Measurements from ENCODE around the gene PNMA6F.
A peak's percentile ranks its signal among the peaks of the same experiment; 100 is the strongest.
"Not testable (repeated sequence)": the region's sequence is repeated elsewhere in the genome, so short reads cannot be mapped to it uniquely, and the experiment has no call there.

The PNMA6F gene

GRCh38 chrX:153333821-153334653 is 12.5 kb upstream of the PNMA6F start, which contains the start of gene ZNF275:
Gene ZNF275, plus strand, starts transcription at chrX:153334153. Its CDS starts 2,527 bp downstream, at chrX:153336680.
- peak; percentile 39 for DNase-seq
- no peaks in the 10 kb centered on the region for H3K27me3 ChIP-seq (replicated peaks)
- H3K36me3 ChIP-seq (replicated peaks), result peaks cover 2% of the 10 kb centered on the region
- H3K4me3 ChIP-seq (ENCODE audit: low read depth, low read length), result peak within 1 kb of the TSS; percentile 75
- no peak for TF ChIP-seq CTCF (IDR thresholded peaks at IDR 0.05; ENCODE audit: low read depth, low read length, missing control alignments)
- in situ Hi-C loops (cut with HindIII; ENCODE audit: low pct_ligation_motif_present, low sequenced_read_pairs), result no loop called here
- peak within 1 kb of the TSS; percentile 80 for H3K27ac ChIP-seq

- in situ Hi-C loops (cut with HindIII; ENCODE audit: low pct_ligation_motif_present, low sequenced_read_pairs), result no loop called here
- TF ChIP-seq CTCF (IDR thresholded peaks at IDR 0.05; ENCODE audit: low read depth, low read length, missing control alignments), result no peak
- peak overlapping the region; percentile 53 for H3K4me3 ChIP-seq (ENCODE audit: low read depth, low read length)
- H3K36me3 ChIP-seq (replicated peaks), result no peaks in the 10 kb centered on the region
- H3K27ac ChIP-seq, result peak overlapping the region; percentile 31
- no peaks in the 10 kb centered on the region for H3K27me3 ChIP-seq (replicated peaks)
- DNase-seq, result peak; percentile 10
Measured at GRCh38 chrX:153333266-153333665, 11.7 kb upstream of the PNMA6F start.

- in situ Hi-C loops (cut with HindIII; ENCODE audit: low pct_ligation_motif_present, low sequenced_read_pairs), result no loop called here
- no peak overlapping the region for H3K4me3 ChIP-seq (ENCODE audit: low read depth, low read length)
- no peak overlapping the region for H3K27ac ChIP-seq
- TF ChIP-seq CTCF (IDR thresholded peaks at IDR 0.05; ENCODE audit: low read depth, low read length, missing control alignments), result no peak
- no peak for DNase-seq
- H3K27me3 ChIP-seq (replicated peaks), result no peaks in the 10 kb centered on the region
- no peaks in the 10 kb centered on the region for H3K36me3 ChIP-seq (replicated peaks)
Measured at GRCh38 chrX:153327561-153327960, 6.0 kb upstream of the PNMA6F start.

GRCh38 chrX:153320555-153321184 is 897 bp downstream of the PNMA6F start:
- in situ Hi-C loops (cut with HindIII; ENCODE audit: low pct_ligation_motif_present, low sequenced_read_pairs), result no loop called here
- H3K36me3 ChIP-seq (replicated peaks), result no peaks in the 10 kb centered on the region
- H3K4me3 ChIP-seq (ENCODE audit: low read depth, low read length), result no peak overlapping the region
- no peak for DNase-seq
- H3K27me3 ChIP-seq (replicated peaks), result peaks cover 7% of the 10 kb centered on the region
- H3K27ac ChIP-seq, result no peak overlapping the region
- no peak for TF ChIP-seq CTCF (IDR thresholded peaks at IDR 0.05; ENCODE audit: low read depth, low read length, missing control alignments)

GRCh38 chrX:153320047-153320443 is 1.5 kb downstream of the PNMA6F start:
- H3K27ac ChIP-seq; in situ Hi-C loops (cut with HindIII; ENCODE audit: low pct_ligation_motif_present, low sequenced_read_pairs); H3K27me3 ChIP-seq (replicated peaks); H3K4me3 ChIP-seq (ENCODE audit: low read depth, low read length); DNase-seq; H3K36me3 ChIP-seq (replicated peaks): not testable (repeated sequence)

GRCh38 chrX:153319295-153320046 is 2.1 kb downstream of the PNMA6F start:
- no peak for TF ChIP-seq CTCF (IDR thresholded peaks at IDR 0.05; ENCODE audit: low read depth, low read length, missing control alignments)
- H3K27ac ChIP-seq, result no peak overlapping the region
- H3K27me3 ChIP-seq (replicated peaks), result peaks cover 7% of the 10 kb centered on the region
- no peaks in the 10 kb centered on the region for H3K36me3 ChIP-seq (replicated peaks)
- no peak for DNase-seq
- in situ Hi-C loops (cut with HindIII; ENCODE audit: low pct_ligation_motif_present, low sequenced_read_pairs), result no loop called here
- no peak overlapping the region for H3K4me3 ChIP-seq (ENCODE audit: low read depth, low read length)

Data from brain microvascular endothelial cell (primary cell).